Mammary epithelial cell (primary cell): ENCODE results near the gene ACP4.

Experiments used
- CTCF ChIP-seq, 2 donors: IDR thresholded peaks in 1 of 2; conservative IDR thresholded peaks in 1 of 2; 2 replicates each; pipeline ENCODE4 v1.5.1; 2011 to 2012; ENCODE audit warnings: inconsistent platforms in 2 of 2, low read length in 2 of 2, mild to moderate bottlenecking in 2 of 2, control low read depth in 1 of 2, low read depth in 1 of 2; ENCODE audit not compliant: insufficient read depth in 1 of 2; ENCODE audit errors: extremely low read depth in 1 of 2
- EZH2 ChIP-seq: IDR thresholded peaks from 2 replicates; pipeline ENCODE4 v1.6.1; 2012; ENCODE audit warnings: low read length, inconsistent platforms, borderline replicate concordance

GRCh38 chr19:50827476-50827875, 37.3 kb downstream of the ACP4 start:
- TF ChIP-seq CTCF (conservative IDR thresholded peaks at IDR 0.05 in 1 of 2, IDR thresholded peaks at IDR 0.05 in 1 of 2; ENCODE audit: extremely low read depth in 1 of 2, insufficient read depth in 1 of 2, low read depth in 1 of 2, low read length in 2 of 2): no peak
- no peak for TF ChIP-seq EZH2
